ENCODE results near the gene AFG3L2.
A peak's percentile ranks its signal among the peaks of the same experiment; 100 is the strongest.

Gene AFG3L2

DNA sequence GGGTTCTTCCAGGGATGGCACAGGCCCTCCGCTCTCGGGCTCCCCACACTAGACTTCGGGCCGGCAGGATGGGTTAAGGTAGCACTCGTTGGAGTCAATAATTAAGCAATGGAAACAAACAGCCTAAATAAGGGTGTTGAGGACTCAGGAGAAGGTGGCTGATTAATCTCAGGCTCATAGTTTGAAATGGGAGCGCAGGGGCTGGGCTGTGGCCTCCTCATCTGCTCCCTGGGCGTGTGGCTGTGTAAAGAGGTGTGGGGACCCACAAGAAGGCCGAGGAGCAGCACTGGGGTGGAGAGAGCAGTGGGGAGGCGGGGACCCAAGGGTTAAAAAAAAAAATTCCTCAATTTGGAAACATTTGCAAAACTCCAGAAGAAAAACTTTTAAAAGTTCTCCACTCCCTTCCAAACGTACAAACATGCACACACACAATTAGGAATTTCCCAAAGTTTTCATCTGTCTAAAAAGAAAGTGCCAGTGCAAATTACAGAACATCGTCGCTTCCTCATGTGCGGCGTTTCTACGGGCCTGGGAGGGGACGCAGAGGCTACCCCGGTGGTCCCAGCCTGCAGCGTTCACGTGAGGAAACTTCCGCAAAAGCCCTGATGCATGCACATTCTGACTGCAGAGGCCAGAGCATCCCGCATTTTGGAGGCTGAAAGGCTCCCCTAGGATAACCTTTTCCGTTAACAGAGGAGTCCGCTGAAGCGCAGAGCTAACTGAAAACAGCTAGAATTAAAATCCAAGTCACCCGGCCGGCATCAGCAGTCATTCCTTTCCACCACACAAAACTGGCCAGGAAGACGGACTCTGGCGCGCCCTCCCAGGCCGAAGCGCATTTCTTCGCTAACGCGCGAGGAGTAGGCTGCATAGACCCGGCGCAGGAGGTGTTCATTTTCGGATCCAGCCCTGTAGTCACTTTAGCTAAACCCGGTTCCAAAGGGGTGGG, 70.0 kb downstream of the AFG3L2 start:
- TF ChIP-seq CTCF (IDR thresholded peaks at IDR 0.05; ENCODE audit: low read length, missing control alignments), result peak; percentile 15
- H3K4me3 ChIP-seq (replicated peaks; ENCODE audit: low read depth, low read length), result peak overlapping the region; percentile 55
- peak; percentile 78 for DNase-seq (ENCODE audit: low read depth)

DNA sequence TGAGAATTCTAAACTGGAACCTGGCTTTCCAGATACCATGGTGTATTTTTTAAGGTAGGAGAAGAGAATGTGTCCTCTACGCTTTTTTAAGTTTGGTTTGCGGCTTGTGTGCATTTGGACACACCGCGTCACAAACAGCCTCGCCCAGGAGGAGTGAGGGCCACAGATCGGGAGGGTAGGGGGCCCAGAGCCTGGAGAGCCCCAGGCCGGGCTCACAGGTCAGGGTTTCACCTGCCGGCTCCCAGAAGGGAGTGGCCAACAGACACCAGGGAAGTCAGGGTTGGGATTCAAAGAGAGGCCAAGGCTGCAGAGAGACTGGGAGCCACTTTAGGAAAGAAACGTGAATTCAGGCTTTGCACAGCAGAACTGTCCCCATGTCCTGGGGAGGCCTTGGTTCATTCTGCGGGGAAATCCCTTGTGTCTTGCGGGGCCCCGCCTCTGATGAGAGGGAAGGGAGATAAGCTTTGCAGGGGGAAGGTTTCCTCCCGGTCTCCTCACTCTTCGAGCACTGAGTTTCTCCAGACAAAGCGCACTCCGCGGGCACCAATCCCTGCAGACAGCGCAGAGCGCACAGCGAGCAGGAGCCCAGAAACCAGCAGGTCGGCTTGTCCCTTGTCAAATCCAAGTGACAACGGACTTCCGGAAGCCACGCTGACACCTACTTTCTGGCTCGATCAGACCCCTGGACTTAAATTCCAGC, 70.9 kb downstream of the AFG3L2 start:
- TF ChIP-seq CTCF (IDR thresholded peaks at IDR 0.05; ENCODE audit: low read length, missing control alignments), result no peak
- DNase-seq (ENCODE audit: low read depth), result no peak
- peak overlapping the region; percentile 55 for H3K4me3 ChIP-seq (replicated peaks; ENCODE audit: low read depth, low read length)

DNA sequence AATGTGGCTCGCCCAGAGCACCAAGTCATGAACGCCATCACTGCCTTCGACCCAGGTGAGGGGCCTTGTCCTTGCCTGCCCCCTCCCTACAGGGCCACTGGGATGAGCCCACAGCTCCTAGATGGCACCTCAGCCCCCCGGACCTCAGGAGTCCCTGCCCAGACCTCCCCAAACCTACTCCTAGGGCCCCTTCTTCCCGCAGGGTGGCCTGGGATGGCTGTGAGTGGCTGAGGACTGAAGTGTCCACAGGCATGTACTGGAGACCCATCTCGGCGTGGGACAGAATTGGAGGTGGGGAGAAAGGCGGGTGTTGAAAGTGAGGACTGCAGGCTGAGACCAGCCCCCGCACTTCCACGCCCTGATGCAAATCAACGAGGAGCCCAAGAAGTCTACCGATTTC, 71.8 kb downstream of the AFG3L2 start:
- no peak for DNase-seq (ENCODE audit: low read depth)
- H3K4me3 ChIP-seq (replicated peaks; ENCODE audit: low read depth, low read length), result no peak overlapping the region
- no peak for TF ChIP-seq CTCF (IDR thresholded peaks at IDR 0.05; ENCODE audit: low read length, missing control alignments)

- TF ChIP-seq CTCF (IDR thresholded peaks at IDR 0.05; ENCODE audit: low read length, missing control alignments), result no peak
- H3K4me3 ChIP-seq (replicated peaks; ENCODE audit: low read depth, low read length), result no peak overlapping the region
- no peak for DNase-seq (ENCODE audit: low read depth)
These were observed 72.4 kb downstream of the AFG3L2 start for GRCh38 chr18:12304351-12305210.

- no peak for DNase-seq (ENCODE audit: low read depth)
- TF ChIP-seq CTCF (IDR thresholded peaks at IDR 0.05; ENCODE audit: low read length, missing control alignments), result no peak
These were observed 74.5 kb downstream of the AFG3L2 start for GRCh38 chr18:12302391-12303147.

More at GRCh38 chr18:12302391-12303147, 74.5 kb downstream of the AFG3L2 start:
- no peak overlapping the region for H3K4me3 ChIP-seq (replicated peaks; ENCODE audit: low read depth, low read length)

Data from fibroblast of pulmonary artery (primary cell).